Measurements from ENCODE around the gene SFMBT1.

SFMBT1 gene

GRCh38 chr3:52880474-52880873, 165.4 kb downstream of the SFMBT1 start:
- no peak for DNase-seq

GRCh38 chr3:52880047-52880446, 165.8 kb downstream of the SFMBT1 start:
- no peak for DNase-seq

DNA sequence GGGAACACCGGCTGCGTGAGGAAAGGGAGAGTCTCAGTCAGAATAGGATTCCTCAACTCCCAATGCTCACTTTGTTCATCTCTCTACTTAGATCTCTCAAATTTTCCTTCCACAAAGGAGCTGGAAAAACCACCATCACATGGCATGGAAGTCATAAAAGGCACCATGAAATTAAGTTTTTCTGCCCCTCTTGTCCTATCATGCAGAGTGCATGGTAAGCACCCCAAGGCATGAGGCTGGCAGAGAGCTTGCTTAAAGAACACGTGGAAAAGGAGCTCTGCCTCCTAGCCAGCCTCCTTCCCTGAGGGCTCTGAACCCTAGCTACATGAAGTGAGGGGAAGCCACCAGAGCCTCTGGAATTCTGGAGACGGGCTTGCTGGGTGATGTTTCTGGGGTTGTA, 166.3 kb downstream of the SFMBT1 start:
- DNase-seq = no peak

GRCh38 chr3:52879090-52879489, 166.8 kb downstream of the SFMBT1 start:
- DNase-seq = no peak

DNA sequence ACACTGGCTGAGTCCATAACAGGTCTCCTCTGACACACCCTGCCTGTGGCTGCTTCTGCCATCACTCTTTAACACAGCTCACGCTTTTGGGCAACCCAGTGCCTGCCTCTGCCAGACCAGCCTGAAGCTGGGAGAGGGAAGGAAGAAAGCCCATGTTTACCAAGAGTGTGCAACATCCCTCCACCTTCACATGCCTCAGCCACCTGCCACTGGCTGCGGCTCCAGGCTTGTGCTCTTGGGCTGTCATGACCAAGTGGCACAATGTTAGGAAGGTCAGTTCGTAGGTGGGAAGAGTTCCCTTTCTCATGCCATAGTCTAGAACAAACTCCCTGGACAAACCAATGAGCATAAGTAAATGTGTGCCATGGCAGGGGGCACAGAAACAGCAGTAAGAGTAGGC, 168.8 kb downstream of the SFMBT1 start:
- no peak for DNase-seq

DNA sequence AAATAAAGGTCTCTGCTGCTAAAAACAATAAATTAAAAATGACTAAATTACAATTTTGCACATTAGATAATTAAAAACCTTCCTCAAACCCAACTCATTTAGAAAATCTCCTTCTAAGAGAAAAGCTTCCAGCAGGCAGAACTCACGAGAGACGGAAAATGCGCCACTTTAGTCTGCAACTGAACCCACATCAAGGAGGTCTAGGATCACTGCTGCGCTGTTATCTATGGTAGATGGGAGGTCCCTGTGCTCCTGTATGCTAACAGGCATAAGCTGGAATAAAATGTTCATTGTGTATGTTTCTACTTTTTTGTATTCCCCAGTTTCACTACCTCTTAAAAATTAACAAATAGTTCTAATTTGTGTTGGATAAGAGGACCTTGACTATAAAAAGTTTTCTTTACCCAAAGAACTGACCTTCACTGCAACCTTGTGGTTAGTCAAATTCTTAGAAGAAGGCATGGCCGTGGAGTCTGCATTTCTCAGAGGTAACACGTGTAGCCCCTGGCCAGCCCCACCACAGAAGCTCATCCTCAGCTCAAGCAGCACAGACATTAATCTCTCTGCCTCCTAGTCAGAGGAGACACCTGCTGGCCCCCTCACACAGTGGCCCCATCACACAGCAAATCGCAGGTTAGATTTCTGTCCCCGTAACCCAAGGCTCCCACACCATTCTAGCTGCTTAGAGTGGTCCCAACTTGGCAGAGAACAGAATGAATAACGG, 170.8 kb downstream of the SFMBT1 start:
- no peak for DNase-seq

- DNase-seq = no peak
Measured at GRCh38 chr3:52874160-52874701, 171.6 kb downstream of the SFMBT1 start.

DNA sequence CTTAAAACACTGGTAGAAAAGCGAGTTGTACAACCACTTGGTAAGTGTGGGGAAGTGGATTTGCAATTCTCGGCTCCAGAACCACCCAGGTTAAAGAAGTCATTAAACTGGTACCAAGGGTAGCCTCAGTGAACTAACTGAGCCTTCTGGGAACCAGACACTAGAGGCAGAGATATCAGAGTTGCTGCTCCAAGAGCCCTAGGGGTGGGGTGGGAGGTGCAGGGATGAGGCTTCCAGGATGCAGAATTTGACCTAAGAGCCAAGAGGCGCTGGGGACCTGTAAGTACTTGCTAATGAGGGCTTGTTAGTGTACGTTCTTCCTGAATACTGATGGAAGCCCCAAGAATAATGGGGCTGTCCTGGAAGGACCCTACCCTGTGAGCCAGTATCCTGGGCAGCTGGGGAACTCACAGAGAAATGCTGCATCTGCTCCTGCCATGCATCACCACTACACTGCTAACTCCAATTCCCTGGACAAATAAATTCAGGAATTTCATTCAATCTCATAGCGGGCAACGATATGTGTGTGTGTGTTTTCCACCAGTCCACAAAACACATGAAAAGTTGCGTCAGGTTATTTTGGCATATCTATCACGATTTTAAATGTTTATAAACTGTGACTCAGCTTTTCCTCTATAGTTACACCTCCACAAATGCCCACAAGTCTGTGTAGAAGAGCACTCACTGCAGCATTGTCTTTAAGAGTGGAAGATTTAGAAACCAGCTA, 172.3 kb downstream of the SFMBT1 start:
- no peak for DNase-seq

DNA sequence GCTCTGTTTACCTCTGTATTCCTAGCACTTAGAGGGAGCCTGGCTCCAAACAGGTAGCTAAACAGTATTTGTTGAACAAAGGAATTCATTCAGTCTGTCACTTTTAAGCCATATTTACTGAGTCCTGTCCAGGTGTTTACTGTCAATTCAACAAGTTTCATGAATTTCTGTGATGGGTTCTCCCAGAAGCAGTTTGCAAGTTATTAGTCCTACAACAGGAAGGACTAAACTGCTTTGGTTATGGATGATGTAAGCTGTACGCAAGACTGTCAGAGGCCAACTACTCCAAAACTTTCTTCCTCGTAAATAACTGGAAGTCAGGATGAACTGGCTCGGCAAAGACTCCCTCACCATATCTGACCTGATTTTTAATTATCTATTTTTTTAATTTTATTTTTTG, 173.6 kb downstream of the SFMBT1 start:
- no peak for DNase-seq

DNA sequence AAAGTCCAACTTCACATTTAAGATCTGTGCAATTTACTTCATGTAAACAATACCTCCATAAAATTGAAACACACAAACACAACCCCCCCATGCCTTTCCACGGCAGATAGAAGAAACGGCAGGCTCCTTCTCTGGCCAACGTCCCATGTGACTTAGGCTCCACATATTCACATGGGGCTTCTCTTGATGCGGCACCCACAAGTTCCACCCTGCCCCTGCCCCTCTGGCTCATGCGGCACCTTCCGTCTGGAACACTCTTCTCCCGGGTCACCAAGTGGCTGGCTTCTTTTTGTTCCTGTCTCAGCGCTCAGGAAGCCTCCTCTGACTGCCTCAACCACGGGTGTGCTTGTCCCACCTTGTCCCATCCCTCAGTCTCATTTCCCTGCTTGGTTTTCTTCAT, 174.1 kb downstream of the SFMBT1 start:
- DNase-seq = no peak

DNA sequence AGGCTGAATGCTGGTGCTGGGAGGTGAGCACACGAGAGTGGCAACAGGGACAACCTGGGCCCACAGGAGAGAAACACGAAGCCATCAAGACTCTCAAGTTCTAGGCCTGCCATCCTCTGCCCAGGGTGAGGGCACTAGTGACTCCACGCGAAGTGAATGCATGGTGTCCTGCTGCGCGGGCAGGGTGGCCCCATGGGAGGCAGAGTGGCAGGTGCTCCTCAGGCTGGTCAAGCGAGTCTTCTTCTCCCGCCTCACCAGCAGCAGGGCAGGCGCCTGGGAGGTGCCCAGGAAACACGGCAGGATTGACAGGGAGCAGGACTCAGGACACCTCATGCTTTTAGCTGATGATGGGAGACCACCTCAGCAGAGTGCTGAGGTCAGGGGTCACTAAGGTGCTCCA, 175.4 kb downstream of the SFMBT1 start:
- no peak for DNase-seq

DNA sequence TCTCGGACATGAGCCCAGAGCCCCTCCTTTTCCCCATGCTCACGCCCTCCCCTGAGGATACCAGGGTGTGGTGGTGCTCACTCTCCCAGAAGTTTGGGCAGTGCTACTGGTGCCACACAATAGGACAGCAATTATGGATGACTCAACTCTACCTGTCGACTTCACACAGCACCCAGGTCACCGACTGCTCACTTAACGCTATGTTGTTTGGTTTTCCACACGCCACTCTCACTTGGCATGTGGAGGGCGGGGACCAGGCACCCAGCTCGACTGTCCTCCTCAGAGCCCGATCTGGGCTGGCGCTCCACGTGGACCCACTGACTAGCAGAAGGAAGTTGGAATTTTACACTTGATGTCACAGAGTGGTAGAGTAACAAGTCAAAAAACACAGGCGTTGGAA, 179.4 kb downstream of the SFMBT1 start:
- no peak for DNase-seq

DNA sequence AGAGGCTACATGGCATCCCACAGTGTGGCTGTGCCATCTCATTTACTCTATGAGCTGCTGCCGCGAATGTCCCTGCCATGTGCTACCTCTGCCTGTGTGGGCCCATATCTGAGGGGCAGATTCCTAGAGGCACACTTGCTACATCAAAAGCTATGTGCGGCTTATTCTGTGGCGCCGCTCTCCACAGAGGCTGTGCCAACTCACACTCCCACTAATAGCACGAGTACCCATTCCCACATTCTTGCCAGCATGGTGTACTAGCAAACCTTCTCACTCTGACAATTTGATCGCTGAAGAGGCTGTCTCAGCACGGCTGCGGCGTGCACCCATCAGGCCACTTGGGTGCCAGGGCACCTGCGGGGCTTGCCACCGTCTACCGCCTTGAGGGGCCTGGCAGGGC, 179.9 kb downstream of the SFMBT1 start:
- DNase-seq = no peak

DNA sequence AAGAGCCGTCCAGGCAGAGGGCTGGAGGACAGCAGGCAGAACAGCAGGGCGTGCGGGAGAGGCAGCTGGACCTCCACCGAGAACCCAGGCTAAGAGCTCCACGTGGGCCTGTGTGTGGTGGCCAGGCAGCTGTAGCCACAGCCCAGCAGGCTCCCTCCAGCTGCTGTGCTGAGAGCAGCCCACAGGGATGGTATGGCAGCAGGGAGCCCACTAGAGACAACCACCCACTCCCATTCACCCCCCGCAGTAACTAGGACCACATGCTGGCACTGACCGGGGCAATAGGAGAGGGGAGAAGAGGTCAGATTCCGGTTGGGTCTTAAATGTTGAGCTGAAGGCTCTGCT, 185.5 kb downstream of the SFMBT1 start:
- DNase-seq = no peak

- no peak for DNase-seq
Measured at GRCh38 chr3:52859686-52860423, 186.0 kb downstream of the SFMBT1 start.

GRCh38 chr3:52857864-52858263, 188.0 kb downstream of the SFMBT1 start:
- DNase-seq = no peak

DNA sequence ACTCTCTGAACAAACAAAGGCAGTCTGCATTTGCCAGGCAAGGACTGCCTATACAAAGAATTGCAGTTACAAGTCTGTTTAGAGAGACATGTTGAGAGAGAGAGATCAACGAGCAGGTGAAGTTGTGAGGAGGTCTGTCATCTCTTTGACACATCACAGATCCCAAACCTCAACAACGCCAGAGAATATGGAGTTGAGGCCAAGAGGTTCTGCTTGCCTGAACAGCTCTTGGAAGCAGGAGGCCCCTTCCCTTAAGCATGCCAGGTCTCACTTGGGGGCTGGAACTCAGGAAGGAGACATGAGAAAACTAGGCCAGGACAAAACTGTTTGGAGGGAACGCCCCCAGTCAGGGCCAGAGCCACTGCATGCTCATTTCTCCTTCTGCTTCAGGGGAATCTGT, 188.7 kb downstream of the SFMBT1 start:
- no peak for DNase-seq

GRCh38 chr3:52856666-52857065, 189.2 kb downstream of the SFMBT1 start:
- DNase-seq = no peak

DNA sequence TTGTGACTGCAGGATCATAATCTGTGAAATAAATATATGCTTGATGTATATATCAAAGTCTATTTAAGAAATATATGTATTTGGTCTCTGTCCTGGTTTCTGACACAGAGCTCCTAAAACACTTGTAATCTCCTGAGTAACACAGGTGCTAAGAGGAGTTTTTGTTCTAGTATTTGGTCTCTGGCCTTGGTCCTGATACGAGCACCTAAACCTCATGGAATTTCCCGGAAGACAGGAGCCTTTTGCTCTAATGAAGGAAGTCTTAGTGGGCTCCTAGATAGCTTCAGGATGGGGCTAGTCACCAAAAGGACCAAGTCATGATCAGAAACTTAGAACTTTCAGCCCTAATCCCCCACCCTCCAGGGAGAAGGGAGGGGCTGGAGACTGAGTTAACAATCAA, 191.9 kb downstream of the SFMBT1 start:
- DNase-seq = no peak
